ENCODE measurements around the gene ADRM1.

The ADRM1 gene

GRCh38 chr20:62351469-62352401 is 48.9 kb downstream of the ADRM1 start:
- Histone ChIP-seq H3K27me3 (ENCODE audit: low read depth, low read length) (no peaks in the 10 kb centered on the region), H3K9me3 (ENCODE audit: insufficient read depth, low read length) (no peaks in the 10 kb centered on the region), H4K20me1 (ENCODE audit: insufficient read depth, low read length) (no peaks in the 10 kb centered on the region; the same call in 1 of the 2 replicates), H3K4me3 (ENCODE audit: low read length) (no peak overlapping the region), H3K27ac (ENCODE audit: low read length) (no peak overlapping the region), H3K4me1 (ENCODE audit: low read length) (no peaks in the 10 kb centered on the region), H3K36me3 (replicated peaks; ENCODE audit: low read depth, low read length) (peaks cover 2% of the 10 kb centered on the region), H2AFZ (ENCODE audit: low read depth, low read length) (no peak overlapping the region), H3K9ac (ENCODE audit: low read length) (no peak overlapping the region), H3K4me2 (ENCODE audit: low read length) (no peak overlapping the region), H3K79me2 (ENCODE audit: low read length) (no peaks in the 10 kb centered on the region)
- TF ChIP-seq CTCF (IDR thresholded peaks at IDR 0.05; ENCODE audit: low read depth, low read length) (no peak), EZH2phosphoT487 (IDR thresholded peaks at IDR 0.05; ENCODE audit: low read depth) (no peak)

- Histone ChIP-seq H4K20me1 (ENCODE audit: insufficient read depth, low read length) (peaks cover under 1% of the 10 kb centered on the region; the same call in 1 of the 2 replicates), H2AFZ (ENCODE audit: low read depth, low read length) (no peak overlapping the region), H3K4me3 (ENCODE audit: low read length) (no peak overlapping the region), H3K36me3 (replicated peaks; ENCODE audit: low read depth, low read length) (peaks cover 2% of the 10 kb centered on the region), H3K4me1 (ENCODE audit: low read length) (no peaks in the 10 kb centered on the region), H3K9me3 (ENCODE audit: insufficient read depth, low read length) (no peaks in the 10 kb centered on the region), H3K79me2 (ENCODE audit: low read length) (no peaks in the 10 kb centered on the region), H3K27me3 (ENCODE audit: low read depth, low read length) (no peaks in the 10 kb centered on the region), H3K27ac (ENCODE audit: low read length) (no peak overlapping the region), H3K4me2 (ENCODE audit: low read length) (no peak overlapping the region), H3K9ac (ENCODE audit: low read length) (no peak overlapping the region)
- TF ChIP-seq EZH2phosphoT487 (IDR thresholded peaks at IDR 0.05; ENCODE audit: low read depth) = no peak
- TF ChIP-seq CTCF (IDR thresholded peaks at IDR 0.05; ENCODE audit: low read depth, low read length) = no peak
Observed at GRCh38 chr20:62352402-62353288, 49.8 kb downstream of the ADRM1 start.

- Histone ChIP-seq H3K79me2 (ENCODE audit: low read length) (no peaks in the 10 kb centered on the region), H3K9ac (ENCODE audit: low read length) (no peak overlapping the region), H3K9me3 (ENCODE audit: insufficient read depth, low read length) (no peaks in the 10 kb centered on the region), H3K36me3 (replicated peaks; ENCODE audit: low read depth, low read length) (peaks cover 2% of the 10 kb centered on the region), H4K20me1 (ENCODE audit: insufficient read depth, low read length) (peaks cover 3% of the 10 kb centered on the region; the same call in 1 of the 2 replicates), H3K4me1 (ENCODE audit: low read length) (no peaks in the 10 kb centered on the region), H3K27ac (ENCODE audit: low read length) (no peak overlapping the region), H3K27me3 (ENCODE audit: low read depth, low read length) (no peaks in the 10 kb centered on the region), H2AFZ (ENCODE audit: low read depth, low read length) (no peak overlapping the region), H3K4me3 (ENCODE audit: low read length) (no peak overlapping the region), H3K4me2 (ENCODE audit: low read length) (no peak overlapping the region)
- no peak for TF ChIP-seq CTCF (IDR thresholded peaks at IDR 0.05; ENCODE audit: low read depth, low read length)
- TF ChIP-seq EZH2phosphoT487 (IDR thresholded peaks at IDR 0.05; ENCODE audit: low read depth) = no peak
Observed at GRCh38 chr20:62353289-62354030, 50.7 kb downstream of the ADRM1 start.

Data from OCI-LY3 (cell line).